Measurements from ENCODE around the gene LINGO3. TPM values are rescaled to one million over a fixed set of nuclear protein-coding genes. Genes with fewer than 3 reads are reported as not detected.
"Not testable (repeated sequence)": the region's sequence is repeated elsewhere in the genome, so short reads cannot be mapped to it uniquely, and the experiment has no call there.

The LINGO3 gene
- total and polyA plus RNA-seq, 12 donors: 0.11 TPM; not detected in 11

DNA sequence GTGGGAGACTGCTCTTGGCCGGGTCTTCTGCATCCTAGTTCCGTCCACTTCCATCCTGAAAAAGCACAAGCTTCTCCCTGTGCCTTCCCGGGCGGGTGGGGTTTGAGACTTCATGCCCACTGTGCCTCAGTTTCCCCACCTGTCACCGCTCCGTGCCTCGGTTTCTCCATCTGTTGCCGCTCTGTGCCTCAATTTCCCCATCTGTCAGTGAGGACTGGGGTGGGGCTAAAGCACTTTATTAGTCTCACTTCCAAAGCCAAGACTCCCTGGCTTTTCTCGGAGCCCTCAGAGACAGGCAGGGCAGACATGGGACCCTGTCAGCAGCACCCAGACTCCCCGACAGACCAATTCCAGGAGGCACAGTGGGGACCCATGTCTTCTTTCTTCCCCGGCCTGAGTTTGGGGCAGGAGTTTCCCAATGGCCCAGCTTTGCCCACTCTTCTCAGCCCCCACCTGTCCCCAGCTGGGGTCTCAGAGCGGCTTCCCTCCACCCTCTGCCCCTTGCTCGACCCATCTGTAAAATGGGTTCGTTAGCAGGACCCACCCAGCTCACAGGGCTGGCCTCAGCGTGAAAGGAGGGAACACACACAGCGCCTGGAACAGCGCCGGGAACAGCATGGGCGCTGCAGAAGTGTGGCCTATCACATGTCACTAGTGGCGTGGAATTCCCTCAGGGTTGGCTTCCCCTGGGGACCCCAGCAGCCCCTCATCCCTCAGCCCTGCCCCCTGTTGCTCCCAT, 21.4 kb downstream of the LINGO3 start:
- no peak for DNase-seq
- H3K27ac ChIP-seq: no peak overlapping the region
- TF ChIP-seq POLR2A (IDR thresholded peaks at IDR 0.05): no peak
- TF ChIP-seq, protein P1, sequence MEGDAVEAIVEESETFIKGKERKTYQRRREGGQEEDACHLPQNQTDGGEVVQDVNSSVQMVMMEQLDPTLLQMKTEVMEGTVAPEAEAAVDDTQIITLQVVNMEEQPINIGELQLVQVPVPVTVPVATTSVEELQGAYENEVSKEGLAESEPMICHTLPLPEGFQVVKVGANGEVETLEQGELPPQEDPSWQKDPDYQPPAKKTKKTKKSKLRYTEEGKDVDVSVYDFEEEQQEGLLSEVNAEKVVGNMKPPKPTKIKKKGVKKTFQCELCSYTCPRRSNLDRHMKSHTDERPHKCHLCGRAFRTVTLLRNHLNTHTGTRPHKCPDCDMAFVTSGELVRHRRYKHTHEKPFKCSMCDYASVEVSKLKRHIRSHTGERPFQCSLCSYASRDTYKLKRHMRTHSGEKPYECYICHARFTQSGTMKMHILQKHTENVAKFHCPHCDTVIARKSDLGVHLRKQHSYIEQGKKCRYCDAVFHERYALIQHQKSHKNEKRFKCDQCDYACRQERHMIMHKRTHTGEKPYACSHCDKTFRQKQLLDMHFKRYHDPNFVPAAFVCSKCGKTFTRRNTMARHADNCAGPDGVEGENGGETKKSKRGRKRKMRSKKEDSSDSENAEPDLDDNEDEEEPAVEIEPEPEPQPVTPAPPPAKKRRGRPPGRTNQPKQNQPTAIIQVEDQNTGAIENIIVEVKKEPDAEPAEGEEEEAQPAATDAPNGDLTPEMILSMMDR (IDR thresholded peaks at IDR 0.05): no peak
- 77 to 84% (median 81%) methylated on average over 11 to 20 of the region's 20 CpGs for WGBS, 4 donors
- no peaks in the 10 kb centered on the region for H3K36me3 ChIP-seq (replicated peaks in 1 of 2)
- peaks cover 35% of the 10 kb centered on the region for H3K27me3 ChIP-seq
- intact Hi-C loops (cut with DNase I): loop anchor here in 1 of 2 donors (10.0 kb wide), 1 partner anchor 98 kb away; no protein-coding TSS in a partner anchor
- no peaks in the 10 kb centered on the region for H3K9me3 ChIP-seq (replicated peaks in 1 of 3)
- no peak overlapping the region for H3K4me3 ChIP-seq
- peaks cover 0 to 16% of the 10 kb centered on the region in 2 donors for H3K4me1 ChIP-seq (replicated peaks in 1 of 2)

DNA sequence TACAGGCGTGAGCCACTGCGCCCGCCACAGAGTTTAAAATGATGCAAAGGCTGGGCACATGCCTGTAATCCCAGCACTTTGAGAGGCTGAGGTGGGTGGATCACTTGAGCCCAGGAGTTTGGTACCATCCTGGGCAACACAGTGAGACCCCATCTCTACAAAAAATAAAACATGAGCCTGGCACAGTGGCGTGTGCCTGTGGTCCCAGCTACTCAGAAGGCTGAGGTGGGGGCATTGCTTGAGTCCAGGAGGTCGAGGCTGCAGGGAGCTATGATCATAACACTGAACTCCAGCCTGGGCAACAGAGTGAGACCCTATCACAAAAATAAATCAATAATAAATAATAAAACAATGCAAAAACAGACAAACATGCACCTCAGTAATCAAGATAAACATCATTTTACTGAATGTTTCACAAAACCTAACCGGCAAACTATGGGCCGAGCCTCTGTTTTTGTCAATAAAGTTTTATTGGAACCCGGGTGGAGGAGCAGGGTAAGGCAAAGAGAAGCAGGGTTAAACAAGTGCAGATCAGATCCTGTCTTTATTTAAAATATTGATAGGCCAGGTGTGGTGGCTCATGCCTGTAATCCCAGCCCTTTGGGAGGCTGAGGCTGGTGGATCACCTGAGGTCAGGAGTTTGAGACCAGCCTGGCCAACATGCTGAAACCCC, 24.0 kb downstream of the LINGO3 start:
- TF ChIP-seq POLR2A (IDR thresholded peaks at IDR 0.05): no peak
- TF ChIP-seq, protein P1 (IDR thresholded peaks at IDR 0.05): no peak
- no peak overlapping the region for H3K4me3 ChIP-seq
- H3K9me3 ChIP-seq (replicated peaks in 1 of 3): no peaks in the 10 kb centered on the region
- WGBS, 4 donors: 92 to 96% (median 94%) methylated on average over 8 of the region's 8 CpGs
- intact Hi-C loops (cut with DNase I): loop anchor here in 1 of 2 donors (10.0 kb wide), 1 partner anchor 101 kb away; no protein-coding TSS in a partner anchor
- H3K36me3 ChIP-seq (replicated peaks in 1 of 2): no peaks in the 10 kb centered on the region
- H3K4me1 ChIP-seq (replicated peaks in 1 of 2): no peaks in the 10 kb centered on the region
- no peak overlapping the region for H3K27ac ChIP-seq
- peaks cover 13% of the 10 kb centered on the region for H3K27me3 ChIP-seq
- no peak for DNase-seq

DNA sequence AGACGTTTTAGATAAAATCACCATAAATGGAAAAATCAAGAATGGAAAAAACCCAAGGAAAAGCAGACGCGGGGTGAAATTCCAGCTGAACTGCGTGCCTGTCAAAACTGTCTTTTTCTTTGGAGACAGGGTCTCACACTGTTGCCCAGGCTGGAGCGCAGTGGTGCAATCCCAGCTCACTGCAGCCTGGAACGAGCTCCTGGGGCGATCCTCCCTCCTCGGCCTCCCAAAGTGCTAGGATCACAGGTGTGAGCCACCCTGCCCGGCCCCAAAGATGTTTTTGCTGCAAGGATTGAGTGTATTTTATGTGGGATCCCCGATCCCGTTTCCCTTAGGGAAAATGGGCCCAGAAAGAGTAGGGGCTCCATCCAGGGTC, 25.1 kb downstream of the LINGO3 start:
- no peaks in the 10 kb centered on the region for H3K9me3 ChIP-seq (replicated peaks in 1 of 3)
- H3K36me3 ChIP-seq (replicated peaks in 1 of 2): no peaks in the 10 kb centered on the region
- TF ChIP-seq, protein P1 (IDR thresholded peaks at IDR 0.05): no peak
- TF ChIP-seq POLR2A (IDR thresholded peaks at IDR 0.05): no peak
- peaks cover 4% of the 10 kb centered on the region for H3K27me3 ChIP-seq
- no peak overlapping the region for H3K4me3 ChIP-seq
- H3K4me1 ChIP-seq (replicated peaks in 1 of 2): no peaks in the 10 kb centered on the region
- intact Hi-C loops (cut with DNase I): loop anchor here in 1 of 2 donors (10.0 kb wide), 1 partner anchor 102 kb away; no protein-coding TSS in a partner anchor
- no peak overlapping the region for H3K27ac ChIP-seq
- peak in 1 of 7 donors; percentile 4 for DNase-seq
- WGBS, 4 donors: 61 to 77% (median 70%) methylated on average over 8 to 11 of the region's 11 CpGs

DNA sequence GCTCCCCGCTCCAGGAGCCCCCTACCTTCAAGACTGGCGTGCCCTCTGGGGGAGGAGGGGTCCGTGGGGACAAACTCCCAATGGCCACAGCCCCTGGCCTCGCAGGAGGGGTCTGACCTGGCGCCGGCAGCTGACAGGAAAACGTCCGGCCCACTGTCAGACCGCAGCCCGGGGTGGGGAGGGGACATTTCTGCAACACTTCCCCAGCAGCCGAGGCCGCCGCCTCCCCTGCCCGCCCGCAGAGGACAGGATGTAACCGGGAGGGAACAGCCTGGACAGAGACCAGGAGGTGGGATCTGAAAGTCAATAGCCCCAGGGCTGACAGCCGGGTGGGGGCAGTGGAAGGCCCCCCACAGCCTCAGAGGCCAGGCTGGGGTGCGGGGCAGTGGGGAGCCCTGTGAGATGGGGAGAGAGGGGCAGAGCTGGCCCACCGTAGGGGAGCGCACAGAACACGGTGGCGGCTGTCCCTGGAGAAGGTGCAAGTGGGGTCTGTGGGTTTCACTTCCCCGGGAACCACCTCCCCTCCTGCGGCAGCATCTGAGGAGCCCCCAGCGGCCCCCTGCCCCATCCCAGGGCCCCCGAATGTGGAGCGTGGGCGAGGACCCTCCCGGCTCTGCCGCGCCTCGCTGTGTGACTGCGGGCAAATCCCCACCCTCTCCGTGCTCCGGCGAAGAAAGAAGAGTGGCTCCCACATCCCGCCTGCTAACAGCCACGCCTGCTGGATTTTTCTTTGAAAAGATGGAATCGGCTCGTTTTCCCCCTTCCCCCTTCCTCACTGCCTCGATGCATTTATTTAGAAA, 25.7 kb downstream of the LINGO3 start, which contains the start of gene PEAK3:
PEAK3 (minus strand) TSS at position 114 of the 800 bp plus-strand sequence. CDS start 1,244 bp downstream, outside the sequence.
- peak within 1 kb of the TSS in 2 of 4 donors; percentile 19 to 28 for H3K4me3 ChIP-seq
- H3K9me3 ChIP-seq (replicated peaks in 1 of 3): no peaks in the 10 kb centered on the region
- no peaks in the 10 kb centered on the region for H3K4me1 ChIP-seq (replicated peaks in 1 of 2)
- DNase-seq: peak; percentile 50 to 85 (median 65)
- WGBS, 4 donors: 13 to 19% (median 14%) methylated on average over 16 to 41 of the region's 41 CpGs
- TF ChIP-seq, protein P1 (IDR thresholded peaks at IDR 0.05): no peak
- TF ChIP-seq POLR2A (IDR thresholded peaks at IDR 0.05): no peak
- peak within 1 kb of the TSS in 2 of 5 donors; percentile 34 to 79 for H3K27ac ChIP-seq
- H3K36me3 ChIP-seq (replicated peaks in 1 of 2): no peaks in the 10 kb centered on the region
- intact Hi-C loops (cut with DNase I): loop anchor here in 1 of 2 donors (10.0 kb wide), 1 partner anchor 103 kb away; no protein-coding TSS in a partner anchor
- peaks cover 4% of the 10 kb centered on the region for H3K27me3 ChIP-seq

DNA sequence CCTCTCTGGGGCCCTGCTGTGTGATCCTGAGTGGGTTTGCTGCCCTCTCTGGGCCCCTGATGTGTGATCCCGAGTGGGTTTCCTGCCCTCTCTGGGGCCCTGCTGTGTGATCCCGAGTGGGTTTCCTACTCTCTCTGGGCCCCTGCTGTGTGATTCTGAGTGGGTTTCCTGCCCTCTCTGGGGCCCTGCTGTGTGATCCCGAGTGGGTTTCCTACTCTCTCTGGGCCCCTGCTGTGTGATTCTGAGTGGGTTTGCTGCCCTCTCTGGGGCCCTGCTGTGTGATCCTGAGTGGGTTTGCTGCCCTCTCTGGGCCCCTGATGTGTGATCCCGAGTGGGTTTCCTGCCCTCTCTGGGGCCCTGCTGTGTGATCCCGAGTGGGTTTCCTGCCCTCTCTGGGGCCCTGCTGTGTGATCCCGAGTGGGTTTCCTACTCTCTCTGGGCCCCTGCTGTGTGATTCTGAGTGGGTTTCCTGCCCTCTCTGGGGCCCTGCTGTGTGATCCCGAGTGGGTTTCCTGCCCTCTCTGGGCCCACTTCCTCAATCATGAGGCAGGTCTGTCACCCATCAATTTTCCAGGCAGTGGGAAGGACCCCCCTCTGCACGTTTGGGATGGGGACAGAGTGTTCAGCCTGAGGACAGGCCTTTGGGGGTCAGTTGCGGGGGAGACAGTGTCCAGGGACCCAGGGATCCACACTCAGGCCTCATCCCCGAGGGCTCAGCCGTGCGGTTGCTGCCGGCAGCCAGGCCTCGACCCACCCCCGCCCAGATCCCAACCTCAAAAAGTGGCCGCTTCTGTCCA, 26.5 kb downstream of the LINGO3 start:
- WGBS, 4 donors: 21 to 27% (median 25%) methylated on average over 3 to 16 of the region's 16 CpGs
- H3K4me1 ChIP-seq (replicated peaks in 1 of 2); H3K27me3 ChIP-seq; H3K36me3 ChIP-seq (replicated peaks in 1 of 2); DNase-seq; H3K9me3 ChIP-seq (replicated peaks in 1 of 3): not testable (repeated sequence)
- Histone ChIP-seq H3K4me3 (peak overlapping the region in 2 of 4 donors; percentile 19 to 28), H3K27ac (peak overlapping the region in 2 of 5 donors; percentile 34 to 79)
- intact Hi-C loops (cut with DNase I): loop anchor here in 1 of 2 donors (10.0 kb wide), 1 partner anchor 103 kb away; no protein-coding TSS in a partner anchor
